Adrenal gland (tissue), 12 donors: ENCODE data around the gene ROR1. TPM values are rescaled to one million over a fixed set of nuclear protein-coding genes. Genes with fewer than 3 reads are reported as not detected.

Source experiments
- DNase-seq, 7 donors: peaks; one replicate each; pipeline ENCODE4 v3.0.0-alpha.2; 2019 to 2020
- H3K27ac ChIP-seq, 5 donors: fragments of 200-600 bp; sonication (generic) in 4 of 5; 1 replicate in 3 of 5; 2 replicates in 2 of 5; pipeline versions ENCODE4 v1.5.1 to v1.8.0; 2016 to 2020; ENCODE audit warnings: mild to moderate bottlenecking in 1 of 5
- H3K27me3 ChIP-seq: fragments of 200-600 bp; 2 replicates; pipeline ENCODE4 v1.8.0; 2021
- H3K36me3 ChIP-seq, 2 donors: fragments of 200-600 bp; replicated peaks in 1 of 2; 1 replicate in 1 of 2; 2 replicates in 1 of 2; pipeline versions ENCODE4 v1.5.1 to v1.8.0; 2018 to 2022
- H3K4me1 ChIP-seq, 2 donors: fragments of 200-600 bp; replicated peaks in 1 of 2; 1 replicate in 1 of 2; 2 replicates in 1 of 2; pipeline versions ENCODE4 v1.5.1 to v1.8.0; 2018 to 2021
- H3K4me3 ChIP-seq, 4 donors: fragments of 200-600 bp; sonication (generic) in 3 of 4; one replicate each; pipeline ENCODE4 v1.5.1; 2016 to 2018
- H3K9me3 ChIP-seq, 3 donors: fragments of 200-600 bp; sonication (generic) in 1 of 3; replicated peaks in 1 of 3; 1 replicate in 2 of 3; 2 replicates in 1 of 3; pipeline versions ENCODE4 v1.5.1 to v1.8.0; 2016 to 2021
- POLR2A ChIP-seq, 2 donors: fragments of 450-650 bp; IDR thresholded peaks; one replicate each; pipeline ENCODE4 v1.6.1; 2017; ENCODE audit warnings: antibody characterized with exemption in 2 of 2, mild to moderate bottlenecking in 2 of 2, moderate library complexity in 1 of 2
- WGBS, 4 donors: extraction: QIAGEN DNeasy Blood & Tissue Kit in 2 of 4; methylation state at CpG; one replicate each; pipeline versions ENCODE4 v1.1.5 to v1.1.7; 2013 to 2017; 5-methylcytosine and 5-hydroxymethylcytosine counted together
- intact Hi-C, 2 donors: fragments of 100-400 bp; cut with DNase I; formaldehyde crosslinking; loops; one replicate each; pipeline versions ENCODE4 v1.14.1 to v1.15.0; 2022 to 2023
- polyA plus RNA-seq, 3 donors: library from polyadenylated mRNA; stranded (reverse); fragments of 200-250 nt in 2 of 3; fragments of 350-450 nt in 1 of 3; fragmentation: Illumina TruSeq in 1 of 3; extraction: RNeasy Lipid Tissue Mini Kit (QIAGEN cat#74804) in 1 of 3; gene quantifications; one replicate each; pipeline ENCODE4 v1.2.3, GENCODE V29; 2013 to 2014
- total RNA-seq, 9 donors: library from RNA; depleted of rRNA in 4 of 9; stranded (reverse); fragments of >200 nt in 4 of 9; fragments of 120-200 nt in 1 of 9; fragmentation: NEBNext Ultra II Directional in 1 of 9; extraction: Animal tissue kit (Norgen Biotek cat#: 25700) in 1 of 9; gene quantifications; one replicate each; pipeline versions ENCODE4 v1.1.0 to v1.2.4, GENCODE V29; 2013 to 2023
- TF ChIP-seq, protein P1 (sequence below), 6 experiments: fragments of 450-650 bp in 4 of 6; fragments of 200-600 bp in 2 of 6; sonication (generic) in 1 of 6; IDR thresholded peaks; 1 replicate in 5 of 6; 2 replicates in 1 of 6; pipeline versions ENCODE4 v1.5.1 to v1.8.0; 2016 to 2021; ENCODE audit warnings: antibody characterized with exemption in 6 of 6, mild to moderate bottlenecking in 2 of 6, moderate library complexity in 1 of 6
- donor health status: healthy with polysubstance abuse.
- donor health status: Bipolar disorder and iron deficiency.
- donor health status: DM: yes; HTN: yes; CAD: no.
- donor health status: DM: no; HTN: no; CAD: no.
- donor health status: DM: no; HTN: no; CAD: no.
- donor health status: DM: yes; HTN: yes; CAD: no.

Gene ROR1
- total and polyA plus RNA-seq, 12 donors: 0.54 to 4.6 (median 2.6) TPM

DNA sequence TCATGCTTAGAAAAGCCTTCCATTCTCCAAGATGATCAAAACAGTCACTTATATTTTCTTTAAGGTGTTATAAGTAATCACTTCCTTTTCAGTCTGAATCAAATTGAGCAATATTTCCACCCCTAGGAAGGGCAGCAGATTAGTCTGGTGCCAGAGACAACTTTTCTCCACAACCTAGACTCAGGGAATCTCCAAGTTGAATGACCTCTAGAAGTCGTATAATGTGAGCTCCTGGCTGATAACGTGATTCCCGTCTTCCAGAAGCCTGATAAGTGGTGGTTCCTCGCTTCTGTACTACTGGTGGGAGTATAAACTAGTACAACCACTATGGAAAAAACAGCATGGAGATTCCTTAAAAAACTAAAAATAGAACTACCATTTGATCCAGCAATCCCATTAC is 251.2 kb downstream of the ROR1 start:
- no peak for DNase-seq
- Histone ChIP-seq H3K4me3 (no peak overlapping the region), H3K36me3 (no peaks in the 10 kb centered on the region), H3K27ac (no peak overlapping the region), H3K4me1 (no peaks in the 10 kb centered on the region), H3K27me3 (no peaks in the 10 kb centered on the region), H3K9me3 (no peaks in the 10 kb centered on the region)
- 65 to 75% (median 70%) methylated on average over 4 of the region's 4 CpGs for WGBS, 4 donors
- intact Hi-C loops: no loop called here
- TF ChIP-seq, protein P1, sequence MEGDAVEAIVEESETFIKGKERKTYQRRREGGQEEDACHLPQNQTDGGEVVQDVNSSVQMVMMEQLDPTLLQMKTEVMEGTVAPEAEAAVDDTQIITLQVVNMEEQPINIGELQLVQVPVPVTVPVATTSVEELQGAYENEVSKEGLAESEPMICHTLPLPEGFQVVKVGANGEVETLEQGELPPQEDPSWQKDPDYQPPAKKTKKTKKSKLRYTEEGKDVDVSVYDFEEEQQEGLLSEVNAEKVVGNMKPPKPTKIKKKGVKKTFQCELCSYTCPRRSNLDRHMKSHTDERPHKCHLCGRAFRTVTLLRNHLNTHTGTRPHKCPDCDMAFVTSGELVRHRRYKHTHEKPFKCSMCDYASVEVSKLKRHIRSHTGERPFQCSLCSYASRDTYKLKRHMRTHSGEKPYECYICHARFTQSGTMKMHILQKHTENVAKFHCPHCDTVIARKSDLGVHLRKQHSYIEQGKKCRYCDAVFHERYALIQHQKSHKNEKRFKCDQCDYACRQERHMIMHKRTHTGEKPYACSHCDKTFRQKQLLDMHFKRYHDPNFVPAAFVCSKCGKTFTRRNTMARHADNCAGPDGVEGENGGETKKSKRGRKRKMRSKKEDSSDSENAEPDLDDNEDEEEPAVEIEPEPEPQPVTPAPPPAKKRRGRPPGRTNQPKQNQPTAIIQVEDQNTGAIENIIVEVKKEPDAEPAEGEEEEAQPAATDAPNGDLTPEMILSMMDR (IDR thresholded peaks at IDR 0.05): no peak
- TF ChIP-seq POLR2A (IDR thresholded peaks at IDR 0.05): no peak

DNA sequence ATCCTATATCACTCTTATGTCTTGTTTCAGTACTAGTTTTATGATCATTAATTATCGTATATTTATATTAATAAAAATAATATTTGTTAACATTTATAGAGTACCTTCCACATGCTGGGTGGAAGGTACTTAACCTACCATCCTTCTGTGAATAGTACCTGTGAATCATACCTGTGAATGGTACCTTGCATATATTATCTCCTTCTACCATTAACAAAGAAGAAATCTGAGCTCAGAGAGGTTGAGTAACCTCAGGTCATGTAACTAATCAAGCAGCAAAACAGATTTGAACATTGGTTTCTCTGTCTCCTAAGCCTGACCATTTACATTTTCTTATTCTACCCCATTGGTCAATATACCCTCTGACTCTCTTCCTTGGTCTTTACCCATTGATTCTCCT is 255.2 kb downstream of the ROR1 start:
- intact Hi-C loops: no loop called here
- Histone ChIP-seq H3K27ac (no peak overlapping the region), H3K36me3 (no peaks in the 10 kb centered on the region), H3K27me3 (no peaks in the 10 kb centered on the region), H3K9me3 (no peaks in the 10 kb centered on the region), H3K4me1 (no peaks in the 10 kb centered on the region), H3K4me3 (no peak overlapping the region)
- 87 to 100% (median 90%) methylated on average over 1 of the region's 1 CpG for WGBS, 4 donors
- no peak for TF ChIP-seq POLR2A (IDR thresholded peaks at IDR 0.05)
- TF ChIP-seq, protein P1 (IDR thresholded peaks at IDR 0.05): no peak
- no peak for DNase-seq

DNA sequence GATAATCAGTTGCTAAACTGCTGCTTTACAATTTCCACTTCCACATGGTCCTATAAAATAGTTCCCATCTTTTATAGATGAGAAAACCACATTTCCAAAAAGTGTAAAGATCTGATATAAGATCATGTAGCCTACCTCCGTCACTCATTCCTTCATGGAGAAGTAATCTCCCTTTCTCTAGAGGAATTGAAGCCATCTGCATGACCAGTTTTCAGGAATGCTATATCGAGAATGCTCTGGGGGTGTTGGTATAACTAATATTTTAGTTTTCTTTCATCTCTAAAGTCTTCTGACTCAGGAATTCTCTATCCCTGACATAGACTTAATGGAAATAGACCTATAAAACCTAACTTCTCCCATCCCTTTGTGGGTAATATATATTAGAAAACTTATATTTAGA is 256.6 kb downstream of the ROR1 start:
- intact Hi-C loops: no loop called here
- Histone ChIP-seq H3K36me3 (no peaks in the 10 kb centered on the region), H3K27ac (no peak overlapping the region), H3K27me3 (no peaks in the 10 kb centered on the region), H3K9me3 (no peaks in the 10 kb centered on the region), H3K4me1 (no peaks in the 10 kb centered on the region), H3K4me3 (no peak overlapping the region)
- no peak for DNase-seq
- TF ChIP-seq, protein P1 (IDR thresholded peaks at IDR 0.05): no peak
- no peak for TF ChIP-seq POLR2A (IDR thresholded peaks at IDR 0.05)
- 92 to 96% (median 93%) methylated on average over 2 of the region's 2 CpGs for WGBS, 4 donors

DNA sequence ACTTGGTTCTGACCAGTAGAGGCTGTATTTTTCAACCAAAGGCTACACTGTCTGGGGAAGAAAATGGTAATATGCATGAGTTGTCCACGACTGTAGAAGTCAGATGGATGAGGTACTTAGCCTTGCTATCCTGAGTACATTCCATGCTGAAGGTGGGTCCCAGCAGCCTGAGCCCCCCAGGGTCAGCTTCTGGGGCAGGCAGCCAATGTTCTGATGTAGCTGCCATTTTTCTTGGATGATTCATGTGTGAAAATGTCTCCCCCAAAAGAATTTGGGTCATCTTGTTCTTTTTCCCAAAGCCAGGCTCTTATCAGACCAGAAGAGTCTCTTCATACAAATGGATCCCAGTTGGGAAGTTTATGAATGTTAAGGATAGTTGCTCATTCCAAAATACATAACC is 257.4 kb downstream of the ROR1 start:
- TF ChIP-seq POLR2A (IDR thresholded peaks at IDR 0.05): no peak
- TF ChIP-seq, protein P1 (IDR thresholded peaks at IDR 0.05): no peak
- intact Hi-C loops: no loop called here

More for the DNA sequence above, 257.4 kb downstream of the ROR1 start:
- H3K27ac ChIP-seq: no peak overlapping the region
- H3K27me3 ChIP-seq: no peaks in the 10 kb centered on the region
- no peaks in the 10 kb centered on the region for H3K4me1 ChIP-seq
- no peaks in the 10 kb centered on the region for H3K9me3 ChIP-seq
- 53 to 83% (median 71%) methylated on average over 1 of the region's 1 CpG for WGBS, 4 donors
- H3K4me3 ChIP-seq: no peak overlapping the region
- DNase-seq: no peak
- no peaks in the 10 kb centered on the region for H3K36me3 ChIP-seq
